OCI-LY3 (cell line): ENCODE data around the gene SLCO2A1.

Experiments
- H2AFZ ChIP-seq: fragments of 200-600, 300-600 bp; shearing (Covaris generic); 2 replicates; pipeline ENCODE4 v1.6.0; 2014; ENCODE audit warnings: antibody characterized with exemption, low read depth, low read length
- H3K27ac ChIP-seq: fragments of 200-600, 300-600 bp; sonication (generic); 2 replicates; pipeline ENCODE4 v1.5.1; 2014; ENCODE audit warnings: mild to moderate bottlenecking, low read length, moderate library complexity, mixed read lengths
- H3K27me3 ChIP-seq: fragments of 200-600, 300-600 bp; sonication (generic); 2 replicates; pipeline ENCODE4 v1.6.1; 2014; ENCODE audit warnings: low read depth, low read length, mixed read lengths
- H3K36me3 ChIP-seq: fragments of 200-600, 300-600 bp; sonication (generic); replicated peaks from 2 replicates; pipeline ENCODE3; 2014; ENCODE audit warnings: low read depth, low read length, mixed read lengths
- H3K4me1 ChIP-seq: fragments of 300-600, 200-600 bp; sonication (generic); 2 replicates; pipeline ENCODE4 v1.6.1; 2014; ENCODE audit warnings: low read length, mixed read lengths
- H3K4me2 ChIP-seq: fragments of 200-600, 300-600 bp; sonication (generic); 2 replicates; pipeline ENCODE4 v1.6.1; 2014; ENCODE audit warnings: low read length, mixed read lengths
- H3K4me3 ChIP-seq: fragments of 300-600, 200-600 bp; sonication (generic); 2 replicates; pipeline ENCODE4 v1.5.1; 2014; ENCODE audit warnings: antibody characterized with exemption, mild to moderate bottlenecking, low read length, moderate library complexity
- H3K79me2 ChIP-seq: fragments of 300-600, 200-600 bp; shearing (Covaris generic); 2 replicates; pipeline ENCODE4 v1.6.1; 2014; ENCODE audit warnings: mild to moderate bottlenecking, low read length, mixed read lengths
- H3K9ac ChIP-seq: fragments of 300-600, 200-600 bp; shearing (Covaris generic); 2 replicates; pipeline ENCODE4 v1.6.0; 2014; ENCODE audit warnings: mild to moderate bottlenecking, low read length, moderate library complexity
- H3K9me3 ChIP-seq: fragments of 200-600, 300-600 bp; shearing (Covaris generic); 2 replicates; pipeline ENCODE4 v1.6.1; 2014; ENCODE audit warnings: low read length, mixed read lengths; ENCODE audit not compliant: insufficient read depth
- H4K20me1 ChIP-seq: fragments of 200-600, 300-600 bp; sonication (generic); 2 replicates; pipeline ENCODE4 v1.6.1; 2016; ENCODE audit warnings: low read length, mixed read lengths; ENCODE audit not compliant: insufficient read depth
- CTCF ChIP-seq: fragments of 200-600, 300-600 bp; sonication (generic); IDR thresholded peaks from 2 replicates; pipeline ENCODE4 v1.5.1; 2014; ENCODE audit warnings: antibody characterized with exemption, low read length, low read depth
- EZH2phosphoT487 ChIP-seq: fragments of 200-600 bp; shearing (Covaris generic); IDR thresholded peaks from 2 replicates; pipeline ENCODE4 v1.6.1; 2018; ENCODE audit warnings: antibody characterized with exemption, mixed run types, low read depth

The SLCO2A1 gene

GRCh38 chr3:134052370-134052769 lies 22.6 kb upstream of the SLCO2A1 start:
- Histone ChIP-seq H2AFZ (no peak overlapping the region), H3K9me3 (no peaks in the 10 kb centered on the region), H3K27ac (no peak overlapping the region), H3K27me3 (no peaks in the 10 kb centered on the region), H3K9ac (no peak overlapping the region), H4K20me1 (no peaks in the 10 kb centered on the region), H3K4me1 (no peaks in the 10 kb centered on the region), H3K79me2 (no peaks in the 10 kb centered on the region), H3K36me3 (no peaks in the 10 kb centered on the region), H3K4me2 (no peak overlapping the region), H3K4me3 (no peak overlapping the region)
- TF ChIP-seq EZH2phosphoT487 (no peak), CTCF (no peak)

- H3K4me2 ChIP-seq = no peak overlapping the region
- H3K27me3 ChIP-seq = no peaks in the 10 kb centered on the region
- H4K20me1 ChIP-seq = no peaks in the 10 kb centered on the region
- no peak overlapping the region for H3K9ac ChIP-seq
- no peaks in the 10 kb centered on the region for H3K9me3 ChIP-seq
- no peaks in the 10 kb centered on the region for H3K36me3 ChIP-seq
- H3K79me2 ChIP-seq = no peaks in the 10 kb centered on the region
- H3K27ac ChIP-seq = no peak overlapping the region
- H2AFZ ChIP-seq = no peak overlapping the region
- no peak overlapping the region for H3K4me3 ChIP-seq
- no peak for TF ChIP-seq CTCF
- no peak for TF ChIP-seq EZH2phosphoT487
- H3K4me1 ChIP-seq = no peaks in the 10 kb centered on the region
Measured at GRCh38 chr3:134049676-134050075, 20.0 kb upstream of the SLCO2A1 start.

GRCh38 chr3:134048278-134048996 lies 18.7 kb upstream of the SLCO2A1 start:
- Histone ChIP-seq H3K9ac (no peak overlapping the region), H3K36me3 (no peaks in the 10 kb centered on the region), H4K20me1 (no peaks in the 10 kb centered on the region), H2AFZ (no peak overlapping the region), H3K4me2 (no peak overlapping the region), H3K79me2 (no peaks in the 10 kb centered on the region), H3K4me1 (no peaks in the 10 kb centered on the region), H3K4me3 (no peak overlapping the region), H3K27me3 (no peaks in the 10 kb centered on the region), H3K9me3 (no peaks in the 10 kb centered on the region), H3K27ac (no peak overlapping the region)
- TF ChIP-seq CTCF (no peak), EZH2phosphoT487 (no peak)

GRCh38 chr3:134044459-134044858 lies 14.7 kb upstream of the SLCO2A1 start:
- Histone ChIP-seq H3K4me2 (no peak overlapping the region), H3K36me3 (no peaks in the 10 kb centered on the region), H3K4me1 (no peaks in the 10 kb centered on the region), H4K20me1 (no peaks in the 10 kb centered on the region), H3K79me2 (no peaks in the 10 kb centered on the region), H3K9me3 (0 out of 2 replicates have a peak, but pooled peaks cover 3% of the 10 kb centered on the region), H3K4me3 (no peak overlapping the region), H3K9ac (no peak overlapping the region), H2AFZ (no peak overlapping the region), H3K27me3 (no peaks in the 10 kb centered on the region), H3K27ac (no peak overlapping the region)
- TF ChIP-seq CTCF (no peak), EZH2phosphoT487 (no peak)
